Effector CD4-positive, alpha-beta T cell (primary cell): ENCODE results near the gene PTPRD.

Experiments
- DNase-seq: peaks from one replicate; pipeline ENCODE4 v3.0.0-alpha.2; 2020

The PTPRD gene

DNA sequence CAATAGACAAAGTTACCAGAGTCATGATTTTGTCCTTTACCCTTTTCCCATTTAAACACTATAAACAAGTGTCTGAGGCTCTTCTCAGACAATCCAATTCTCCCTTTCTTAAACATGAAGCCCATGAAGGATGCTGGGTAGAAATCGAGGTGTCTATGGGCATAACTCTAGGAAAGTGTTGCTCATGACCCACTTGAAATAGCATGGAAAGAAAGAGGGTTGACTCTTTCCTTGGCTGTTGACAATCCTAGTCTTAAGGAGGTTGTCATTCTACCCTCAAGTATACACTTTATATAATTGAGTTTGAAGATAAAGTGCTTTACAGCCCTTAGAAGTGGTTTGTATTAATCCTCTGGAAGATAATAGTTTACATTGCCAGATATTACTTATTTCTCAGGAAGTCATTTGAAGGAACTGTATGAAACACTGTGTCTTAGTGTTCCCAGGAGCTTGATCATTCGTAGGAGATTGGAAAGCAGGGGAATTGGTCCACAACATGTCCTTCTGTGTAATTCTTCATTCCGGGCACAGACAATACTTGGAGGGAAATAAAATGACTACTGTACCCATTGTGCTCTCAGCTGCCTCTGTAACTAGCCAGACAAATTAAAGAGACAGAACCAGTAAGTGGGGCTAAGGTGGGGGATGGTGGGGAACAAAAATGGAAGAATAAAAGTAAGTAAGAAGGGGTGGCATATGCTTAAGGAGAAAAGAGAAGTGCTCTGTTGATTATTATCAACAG lies 1734.9 kb downstream of the PTPRD start:
- no peak for DNase-seq

DNA sequence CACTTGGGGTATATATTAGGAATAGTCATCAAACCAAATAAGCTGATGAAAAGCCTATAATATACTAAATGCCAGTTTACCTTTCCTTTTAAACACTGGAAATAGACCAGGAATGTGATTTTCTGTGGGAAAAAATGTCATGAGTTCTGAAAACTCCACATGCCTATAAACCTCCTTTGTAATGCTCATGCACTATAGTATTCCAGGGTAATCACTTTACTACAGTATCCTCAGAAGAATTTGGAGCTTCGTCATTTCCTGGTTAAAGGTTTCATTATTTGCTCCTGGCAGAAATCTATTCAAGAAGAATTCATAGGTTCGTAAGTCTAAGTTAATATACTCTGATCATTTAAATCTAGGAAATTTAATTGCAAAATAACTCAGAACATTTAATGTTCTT lies 1736.5 kb downstream of the PTPRD start:
- no peak for DNase-seq

DNA sequence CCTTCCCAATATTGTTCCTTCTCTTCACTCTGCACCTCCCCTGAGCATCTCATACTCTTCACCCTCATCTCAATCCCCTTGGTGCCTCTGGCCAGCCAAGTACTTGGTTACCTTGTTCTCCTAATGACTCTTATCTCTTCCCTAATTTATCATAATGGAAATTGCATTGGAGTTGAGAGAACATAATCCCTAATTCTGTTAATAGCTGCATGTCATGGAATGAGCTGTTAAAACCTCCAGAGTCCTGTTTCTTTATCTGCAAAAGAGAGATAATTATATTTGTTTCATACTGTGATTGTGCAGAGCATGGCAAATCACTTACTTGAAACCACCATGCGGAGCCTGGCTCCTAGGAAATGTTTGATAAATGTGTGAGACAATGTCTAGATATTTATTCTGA lies 1738.3 kb downstream of the PTPRD start:
- DNase-seq, result no peak

DNA sequence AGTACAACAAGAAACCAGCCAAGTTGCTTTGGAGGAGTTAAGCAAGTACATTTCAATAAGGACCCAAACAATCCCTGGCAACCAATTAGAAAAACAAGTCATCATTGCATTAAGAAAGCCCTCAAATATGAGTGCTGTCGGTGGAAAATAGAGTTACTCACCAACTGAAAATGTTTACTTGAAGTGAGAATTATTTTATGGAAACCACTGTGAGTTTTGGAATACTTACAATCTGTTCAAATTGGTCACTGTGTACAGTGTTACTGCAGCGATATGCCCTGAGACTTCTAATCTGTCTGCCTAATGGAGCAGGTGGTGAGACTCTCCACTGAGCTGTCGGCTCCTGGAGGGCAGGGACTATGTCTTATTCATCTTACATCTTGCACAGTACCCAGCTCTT lies 1740.0 kb downstream of the PTPRD start:
- no peak for DNase-seq

DNA sequence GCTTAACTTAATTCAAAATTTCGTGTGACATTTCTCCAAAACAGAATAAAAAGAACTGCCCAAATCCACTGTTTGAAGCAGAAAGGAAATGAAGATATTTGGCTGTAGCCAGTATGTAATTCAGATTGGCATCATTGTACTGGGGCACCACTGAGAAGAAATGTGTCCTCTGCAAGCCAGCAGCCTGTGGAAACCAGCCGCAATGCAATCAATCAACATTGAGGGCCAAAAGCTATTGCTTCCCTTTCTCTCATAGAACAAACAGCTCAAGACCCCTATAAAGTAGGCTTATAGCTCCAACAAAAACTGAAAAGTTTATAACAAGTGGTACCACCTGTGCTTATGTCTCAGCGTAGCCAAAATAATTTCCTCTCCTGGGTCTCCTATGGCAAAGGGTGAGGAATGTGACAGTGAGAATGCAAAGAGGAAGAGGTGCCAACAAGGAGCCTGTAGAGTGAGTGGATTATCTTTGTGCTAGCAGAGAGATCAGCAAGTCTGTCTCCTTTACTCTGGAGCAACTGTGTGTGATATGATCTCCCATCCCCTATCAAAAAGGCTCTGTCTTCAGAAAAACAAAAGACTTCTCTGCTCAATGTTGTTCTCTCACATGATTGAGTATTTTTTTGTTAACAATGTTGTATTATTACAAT lies 1740.9 kb downstream of the PTPRD start:
- DNase-seq, result no peak

DNA sequence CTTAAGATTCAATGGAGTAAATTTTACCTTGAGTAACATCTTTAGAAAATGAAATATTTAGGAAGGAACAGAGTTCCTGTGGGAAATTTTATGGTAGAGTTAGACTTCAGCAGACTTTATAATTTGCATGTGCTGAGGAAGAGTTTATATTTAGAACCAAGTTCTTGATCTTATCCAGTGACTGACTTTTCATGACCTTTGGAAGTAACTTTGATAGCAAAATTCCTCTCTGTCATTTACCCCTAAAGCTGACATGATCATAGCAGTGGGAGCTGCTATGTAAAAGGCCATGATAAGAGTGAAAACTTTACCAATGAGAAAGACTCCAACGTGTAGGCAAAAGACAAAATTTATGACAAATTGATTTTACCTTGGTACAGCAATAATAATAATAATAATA lies 1741.4 kb downstream of the PTPRD start:
- no peak for DNase-seq

DNA sequence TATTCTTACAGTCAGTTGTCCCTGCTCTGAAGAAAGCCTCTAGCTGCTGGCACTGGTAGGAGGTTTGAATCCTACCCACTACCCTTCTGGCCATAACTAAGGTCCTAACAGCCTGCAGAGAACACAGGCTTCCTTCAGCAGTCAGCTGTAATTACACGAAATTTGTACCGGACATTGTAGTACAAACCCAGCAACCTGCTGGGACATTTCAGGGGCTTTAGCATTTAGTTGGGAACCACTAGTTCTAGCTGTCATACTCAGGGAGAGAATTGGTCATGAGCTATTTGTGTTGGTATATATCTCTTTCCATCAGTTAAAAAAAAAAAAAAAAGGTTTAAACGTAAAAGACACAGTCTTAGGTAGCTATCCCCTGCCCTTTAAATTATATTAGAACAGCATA lies 1743.0 kb downstream of the PTPRD start:
- no peak for DNase-seq

DNA sequence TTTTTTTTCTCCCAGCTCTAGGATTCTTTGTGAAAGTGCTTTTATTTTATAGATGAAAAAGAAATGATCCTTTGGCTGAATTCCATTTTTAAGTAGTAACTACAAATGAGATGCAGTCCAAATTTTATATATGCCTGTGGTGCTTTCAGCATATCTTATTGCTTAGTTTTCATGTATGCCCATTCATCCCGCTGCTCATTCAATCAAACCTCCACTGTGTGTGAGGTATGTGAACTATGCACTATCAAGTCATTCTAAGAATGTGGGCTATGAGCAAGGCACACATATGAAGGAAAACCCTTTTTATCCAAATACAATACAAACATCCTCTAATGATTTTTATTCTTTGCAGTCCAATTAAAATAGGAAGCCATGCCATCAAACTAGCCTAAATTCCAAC lies 1744.2 kb downstream of the PTPRD start:
- DNase-seq, result no peak

DNA sequence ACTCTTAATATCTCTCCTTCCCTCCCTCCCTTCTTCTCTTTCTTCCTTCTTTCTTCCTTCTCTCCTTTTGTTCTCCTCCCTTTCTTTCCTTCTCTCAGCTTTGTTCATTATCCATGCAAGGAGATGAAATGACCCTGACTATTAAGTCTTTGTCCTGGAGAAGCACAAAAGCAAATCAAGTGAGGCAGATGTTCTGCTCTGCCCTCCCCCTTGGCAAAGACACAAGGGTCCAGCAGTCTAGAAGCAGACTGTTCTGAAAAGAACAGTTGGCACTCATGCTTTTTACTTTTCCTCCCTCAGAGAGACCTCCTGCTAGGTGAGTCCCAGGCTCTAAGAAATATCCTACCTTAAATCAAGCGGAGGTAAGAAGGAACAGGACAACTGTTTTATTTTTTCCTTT lies 1745.7 kb downstream of the PTPRD start:
- no peak for DNase-seq

DNA sequence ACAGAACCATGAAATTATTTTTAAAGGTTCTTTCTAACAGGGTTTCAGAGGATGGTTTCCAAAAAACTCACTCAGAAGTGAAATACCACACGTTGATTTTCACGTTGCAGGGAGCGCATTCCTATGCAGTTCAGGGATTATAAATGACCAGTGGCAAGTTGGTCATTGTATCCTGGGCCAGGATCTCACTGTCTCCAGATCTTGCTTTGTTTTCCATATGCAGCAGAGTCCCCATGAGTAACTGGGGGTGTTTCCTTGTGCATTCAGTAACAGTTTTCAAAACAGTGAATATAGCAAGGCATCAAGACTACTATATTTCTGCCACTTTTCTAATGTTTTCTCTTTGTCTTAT lies 1748.3 kb downstream of the PTPRD start:
- DNase-seq, result no peak

DNA sequence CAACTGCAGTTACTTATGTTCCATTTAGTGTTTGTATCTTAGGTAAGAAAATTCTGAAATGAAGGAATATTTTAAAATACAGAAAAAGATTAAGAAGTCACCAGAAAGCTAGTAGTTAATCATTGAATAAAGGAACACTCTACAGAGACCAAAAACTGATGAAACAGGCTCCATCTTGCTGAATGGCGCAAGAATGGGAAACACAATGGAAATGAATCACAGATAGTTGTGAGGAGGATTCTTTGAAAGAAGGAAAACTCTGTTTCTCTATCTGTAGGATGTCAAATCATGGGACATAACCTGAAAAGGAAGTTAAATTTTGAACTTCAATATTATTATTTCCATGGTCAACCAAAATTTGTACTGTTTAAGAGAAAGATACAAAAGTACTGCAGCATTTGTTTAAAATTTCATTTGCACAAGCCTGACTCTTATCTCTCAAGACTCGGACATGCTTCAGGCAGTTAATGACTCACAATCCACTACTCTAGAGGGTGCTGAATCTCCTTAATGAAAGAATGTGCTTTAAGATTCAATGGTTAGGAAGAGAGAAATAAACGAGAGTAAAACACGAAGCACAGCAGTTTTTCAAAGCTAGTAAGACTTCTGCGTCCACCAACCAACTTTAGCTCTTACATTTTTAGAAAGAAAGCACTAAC lies 1748.8 kb downstream of the PTPRD start:
- no peak for DNase-seq

DNA sequence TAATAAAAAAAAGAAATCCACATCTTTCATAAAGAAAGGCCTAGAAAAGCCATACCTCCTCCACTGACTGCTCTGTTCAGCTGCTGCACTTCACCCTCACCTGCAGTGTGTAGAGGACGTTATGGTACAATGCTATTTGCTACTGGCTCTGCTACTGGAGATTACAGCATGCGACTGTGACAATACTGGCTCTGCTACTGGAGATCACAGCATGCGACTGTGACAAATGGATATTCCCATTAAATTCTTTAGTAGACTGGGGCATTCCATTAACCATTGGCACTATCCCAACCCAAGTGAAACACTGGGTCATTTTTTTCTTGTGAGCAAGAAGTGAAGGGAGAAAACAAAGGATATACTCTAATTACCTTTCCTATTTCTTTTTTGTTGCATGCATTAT lies 1749.7 kb downstream of the PTPRD start:
- no peak for DNase-seq

DNA sequence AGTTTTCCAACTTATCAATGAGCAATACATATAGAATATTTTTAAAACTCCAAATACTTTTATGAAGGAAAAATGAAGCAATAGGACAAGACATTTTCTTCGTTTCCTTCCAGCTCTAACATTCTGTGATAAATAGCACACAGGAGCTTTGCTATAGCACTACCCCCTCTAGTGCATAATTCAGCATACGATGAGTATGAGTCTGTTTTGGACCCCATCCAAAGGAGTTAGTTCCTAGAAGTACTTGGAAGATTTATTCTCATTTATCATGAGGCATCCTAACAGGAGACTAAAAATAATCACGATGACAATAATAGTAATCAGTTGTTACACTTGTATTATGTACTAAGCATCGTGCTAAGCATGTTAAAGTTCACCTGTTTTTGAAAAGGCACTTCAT lies 1751.9 kb downstream of the PTPRD start:
- no peak for DNase-seq

DNA sequence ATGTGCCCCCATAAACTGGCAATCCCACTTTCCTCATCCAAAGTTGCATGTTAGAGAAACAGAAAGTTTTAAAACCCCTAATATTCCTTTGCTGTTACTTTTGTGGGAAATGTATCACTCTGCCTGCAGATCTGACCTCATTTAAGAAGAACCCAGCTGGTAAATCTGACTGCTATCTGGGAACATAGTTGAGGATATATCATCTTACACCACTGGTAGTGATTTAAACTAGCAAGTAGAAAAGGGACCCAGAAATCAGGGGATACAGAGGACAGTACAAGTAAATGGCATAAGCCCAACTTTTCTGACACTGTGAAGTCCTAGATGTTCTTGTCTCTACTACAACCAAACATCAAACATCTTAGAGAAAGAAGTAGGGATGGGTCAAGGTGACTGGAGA lies 1752.7 kb downstream of the PTPRD start:
- DNase-seq, result no peak

DNA sequence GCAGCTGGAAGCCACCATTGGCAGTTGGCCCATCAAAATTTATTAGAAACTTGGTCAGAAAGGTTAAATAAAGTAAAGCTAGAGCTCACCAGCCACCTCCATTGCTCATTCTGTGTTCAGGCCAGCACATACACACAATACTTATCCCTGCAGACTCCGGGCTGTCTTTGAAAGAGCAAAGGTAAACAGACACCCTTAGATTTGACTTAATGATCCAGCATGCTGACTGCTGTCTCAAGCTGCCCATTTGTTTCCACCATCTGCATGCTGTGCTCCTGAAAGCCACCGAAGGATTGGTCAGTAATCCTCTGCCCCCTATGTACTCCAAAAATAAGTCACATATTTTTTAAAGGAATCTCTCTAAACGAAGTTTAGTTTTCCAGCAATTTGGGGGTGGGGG lies 1753.4 kb downstream of the PTPRD start:
- no peak for DNase-seq

DNA sequence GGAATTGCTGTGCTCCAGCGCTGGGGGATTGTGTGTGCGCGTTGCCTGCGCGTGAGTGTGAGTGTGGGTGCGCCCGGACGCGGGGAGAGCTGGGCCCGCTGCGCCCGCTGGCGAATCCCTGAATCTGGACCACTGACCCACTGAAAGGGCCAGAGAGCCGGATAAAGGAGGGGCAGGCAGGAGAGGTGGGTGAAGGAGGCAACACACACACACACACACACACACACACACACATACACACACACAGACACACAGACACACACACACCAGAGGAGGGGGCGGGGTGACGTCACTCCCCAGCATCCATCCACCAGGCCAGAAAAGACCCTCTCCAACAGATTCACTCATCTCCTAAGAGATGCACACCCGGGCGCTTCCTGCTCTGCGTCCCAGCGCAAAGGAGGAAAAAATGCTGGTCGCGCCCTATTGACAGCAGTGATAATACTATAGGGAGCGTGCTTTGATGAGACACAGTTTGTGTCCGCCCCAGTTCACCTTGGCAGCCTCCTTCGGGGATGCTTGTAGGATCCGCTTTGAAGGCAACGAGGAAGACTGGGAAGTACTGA lies 1754.1 kb downstream of the PTPRD start:
- no peak for DNase-seq

DNA sequence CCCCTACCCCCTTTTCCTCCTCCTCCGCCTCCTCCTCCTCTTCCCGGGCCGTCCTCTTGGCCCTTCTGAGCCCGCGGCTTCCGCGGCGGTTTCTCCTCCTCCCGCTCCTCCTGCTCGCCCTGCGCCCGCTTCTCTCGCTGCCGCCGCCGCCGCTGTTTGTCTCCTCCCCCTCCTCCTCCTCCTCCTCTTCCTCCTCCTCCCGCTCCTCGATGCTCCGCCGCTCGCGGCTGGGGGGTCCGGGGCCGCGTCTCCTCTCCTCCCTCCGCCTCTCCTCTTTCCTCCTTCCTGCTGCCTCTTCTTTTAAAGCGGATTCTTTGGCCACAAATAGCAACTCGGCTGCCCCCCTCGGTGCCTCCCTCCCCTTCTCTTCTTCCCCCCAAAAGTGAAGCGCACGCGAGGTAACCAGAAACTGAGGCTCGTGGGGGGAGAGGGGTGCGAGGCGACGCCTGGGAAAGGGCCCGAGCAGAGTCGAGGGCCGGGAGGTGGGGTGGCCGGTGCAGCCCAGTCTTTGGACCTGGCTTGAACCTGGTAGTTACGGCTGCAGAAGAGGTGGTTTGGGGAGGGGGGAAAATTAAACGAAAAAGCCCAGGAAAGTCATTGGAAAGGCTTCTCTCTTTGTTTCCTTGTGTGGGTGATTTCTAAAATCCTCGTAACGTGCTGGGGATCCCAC lies 1754.7 kb downstream of the PTPRD start:
- DNase-seq, result no peak

DNA sequence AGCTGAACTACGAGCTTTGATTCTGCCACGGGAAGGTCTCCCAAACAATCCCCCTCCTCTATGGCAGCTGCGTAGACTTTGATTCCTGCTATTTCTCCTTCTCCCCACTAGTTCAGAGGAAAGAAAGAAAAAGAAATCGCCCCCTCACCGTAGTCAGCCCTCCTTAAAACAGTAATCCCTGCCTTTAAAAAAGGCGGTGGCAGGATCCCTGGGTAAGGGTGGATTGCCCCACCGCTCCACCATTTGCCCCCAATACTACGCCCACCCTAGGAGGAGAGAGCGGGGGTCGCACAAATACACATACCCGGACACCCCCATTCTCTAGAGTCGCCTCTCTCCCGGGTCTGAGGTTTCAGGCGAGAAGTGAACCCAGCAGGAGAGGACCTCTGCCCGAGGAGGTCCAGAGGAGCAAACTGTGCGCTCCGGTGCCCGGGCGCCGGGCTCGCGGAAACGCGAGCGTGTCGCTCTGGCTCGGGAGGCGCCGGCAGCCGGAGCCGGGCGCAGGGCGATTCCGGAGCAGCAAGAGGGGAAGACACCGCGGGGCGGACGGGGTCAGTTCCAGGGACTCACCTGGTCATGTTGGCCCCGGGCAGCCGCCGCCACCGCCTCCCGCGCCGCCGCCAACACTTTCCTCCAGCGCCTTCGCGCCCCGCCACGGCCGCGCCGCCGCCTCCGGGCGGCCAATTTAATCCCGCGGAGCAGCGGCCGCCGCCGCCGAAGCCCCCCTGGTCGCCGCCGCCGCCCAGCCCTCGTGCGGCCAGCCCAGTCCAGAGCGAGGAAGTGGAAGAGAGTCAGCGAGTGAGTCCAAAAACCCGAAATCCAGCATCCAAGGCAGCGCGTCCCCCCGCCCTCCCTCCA lies 1755.5 kb downstream of the PTPRD start:
- no peak for DNase-seq

DNA sequence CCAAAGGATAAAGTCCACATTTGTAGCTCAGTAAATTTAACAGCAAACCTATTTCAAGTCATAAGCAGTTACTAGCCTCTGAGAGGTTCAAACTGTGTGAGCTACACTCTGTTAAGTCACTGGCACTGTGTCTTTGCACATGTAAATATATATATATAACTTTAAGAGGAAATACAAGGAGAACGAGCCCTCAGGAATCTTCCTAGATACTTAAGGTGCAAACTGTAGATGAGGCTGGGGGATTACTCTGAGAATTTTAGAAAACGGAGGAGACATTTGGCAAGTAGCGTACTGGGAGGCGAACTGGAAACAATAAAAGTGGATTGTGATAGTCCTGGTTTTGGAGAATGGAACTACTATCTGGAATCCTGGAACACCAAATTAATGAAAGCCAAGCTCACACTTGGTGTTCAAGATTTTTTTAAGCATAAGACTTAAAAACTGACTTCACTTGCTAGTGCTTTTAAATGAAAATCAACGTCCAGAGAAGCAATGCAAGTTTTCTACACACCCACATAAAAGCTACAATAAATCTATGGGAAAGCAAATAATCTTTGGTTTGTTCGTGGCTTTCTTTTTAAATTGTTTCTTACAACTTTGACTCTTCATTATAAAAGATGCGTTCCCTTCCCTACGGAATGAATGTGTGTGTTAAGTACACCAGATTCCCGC lies 1756.3 kb downstream of the PTPRD start:
- DNase-seq, result no peak

DNA sequence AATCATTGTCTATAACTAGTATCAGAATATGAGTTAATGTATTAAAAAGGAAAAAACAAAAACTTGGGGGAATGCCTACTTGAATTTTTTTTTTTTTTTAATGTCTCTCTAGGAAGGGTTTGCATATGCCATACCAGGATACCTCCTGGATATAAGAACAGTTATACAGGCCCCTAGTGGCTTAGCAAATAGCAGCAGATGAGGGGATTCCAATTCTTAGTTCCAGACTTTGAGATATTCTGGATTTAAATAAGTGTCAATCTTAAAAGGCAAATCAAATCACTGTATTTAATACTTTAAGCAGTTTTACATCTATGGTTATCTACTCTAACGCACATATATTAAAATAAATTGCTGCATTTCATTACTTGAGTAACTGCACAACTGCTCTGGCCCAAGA lies 1757.8 kb downstream of the PTPRD start:
- DNase-seq, result no peak

DNA sequence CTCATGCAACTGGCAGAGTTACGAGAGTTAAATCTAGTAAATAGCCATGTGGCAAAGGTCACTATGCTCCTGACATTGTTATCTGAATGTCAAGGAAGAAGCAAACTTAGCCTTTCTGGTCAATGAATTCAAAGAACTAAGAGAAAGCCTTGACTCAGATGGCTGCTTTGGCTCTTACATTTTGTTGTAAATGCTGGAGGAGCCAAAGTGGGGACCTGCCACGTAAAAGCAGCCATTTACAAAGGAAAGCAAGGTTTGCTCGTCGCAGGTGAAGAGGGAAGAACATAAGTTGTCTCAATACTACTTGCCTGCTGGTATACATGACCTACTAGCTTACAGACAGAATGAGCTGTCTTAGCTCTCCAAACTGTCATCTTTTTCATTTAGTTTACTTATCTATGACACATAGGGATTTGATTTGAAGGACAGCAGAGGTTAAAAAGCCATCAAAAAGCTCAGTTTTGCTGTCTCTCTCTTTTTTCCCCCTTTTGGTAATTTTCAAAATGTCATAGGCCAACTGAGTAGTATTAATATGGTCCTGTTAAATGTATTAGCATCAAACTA lies 1760.4 kb downstream of the PTPRD start:
- no peak for DNase-seq

DNA sequence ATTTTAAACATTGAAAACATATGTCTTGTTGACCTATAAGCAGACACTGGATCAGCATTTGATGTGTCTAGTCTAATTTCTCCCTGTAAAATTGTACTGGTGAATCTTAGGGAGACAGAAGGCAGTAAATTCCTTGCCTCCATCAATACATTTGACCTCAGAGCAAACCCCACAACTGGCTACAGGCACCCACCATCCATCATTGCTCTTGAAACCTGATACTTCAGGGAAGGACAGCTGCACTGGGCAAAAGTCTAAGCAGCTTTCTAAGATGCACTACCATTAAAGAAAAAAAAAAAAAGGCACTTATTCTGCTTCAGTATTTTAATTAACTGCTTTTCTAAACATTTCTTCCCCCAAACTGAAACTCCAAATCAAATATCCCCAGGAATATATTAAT lies 1761.9 kb downstream of the PTPRD start:
- DNase-seq, result no peak
